Osteocyte (in vitro differentiated cells): ENCODE results near the gene TMEM132C. TPM values are rescaled to one million over a fixed set of nuclear protein-coding genes. Genes with fewer than 3 reads are reported as not detected.

Experiments used
- DNase-seq: peaks from one replicate; pipeline ENCODE4 v3.0.0; 2021; ENCODE audit warnings: mixed read lengths; ENCODE audit not compliant: unreplicated experiment; ENCODE audit errors: extremely low spot score
- H3K27ac Mint-ChIP-seq: one replicate; pipeline ENCODE4 v1.8.0; 2021; ENCODE audit warnings: mild to moderate bottlenecking, mixed read lengths; ENCODE audit not compliant: unreplicated experiment
- H3K27me3 Mint-ChIP-seq: one replicate; pipeline ENCODE4 v1.8.0; 2021; ENCODE audit warnings: mixed read lengths; ENCODE audit not compliant: unreplicated experiment
- H3K36me3 Mint-ChIP-seq: one replicate; pipeline ENCODE4 v1.8.0; 2021; ENCODE audit warnings: mixed read lengths; ENCODE audit not compliant: unreplicated experiment
- H3K4me1 Mint-ChIP-seq: one replicate; pipeline ENCODE4 v1.8.0; 2021; ENCODE audit warnings: mixed read lengths; ENCODE audit not compliant: unreplicated experiment
- H3K4me3 Mint-ChIP-seq: one replicate; pipeline ENCODE4 v1.8.0; 2021; ENCODE audit warnings: mild to moderate bottlenecking, moderate library complexity, mixed read lengths; ENCODE audit not compliant: unreplicated experiment
- H3K9me3 Mint-ChIP-seq: one replicate; pipeline ENCODE4 v1.8.0; 2021; ENCODE audit warnings: mixed read lengths; ENCODE audit not compliant: unreplicated experiment
- total RNA-seq: library from RNA; stranded (reverse); gene quantifications from 2 replicates; pipeline ENCODE4 v1.2.1, GENCODE V29; 2021
- TF ChIP-seq, protein P1 (sequence below): fragments of 200-600 bp; sonication (generic); IDR thresholded peaks from 2 replicates; pipeline ENCODE4 v1.5.0; 2021; ENCODE audit warnings: antibody characterized with exemption, mild to moderate bottlenecking, moderate library complexity

Gene TMEM132C
- total RNA-seq, 1 donor from 2014 or later: not detected

DNA sequence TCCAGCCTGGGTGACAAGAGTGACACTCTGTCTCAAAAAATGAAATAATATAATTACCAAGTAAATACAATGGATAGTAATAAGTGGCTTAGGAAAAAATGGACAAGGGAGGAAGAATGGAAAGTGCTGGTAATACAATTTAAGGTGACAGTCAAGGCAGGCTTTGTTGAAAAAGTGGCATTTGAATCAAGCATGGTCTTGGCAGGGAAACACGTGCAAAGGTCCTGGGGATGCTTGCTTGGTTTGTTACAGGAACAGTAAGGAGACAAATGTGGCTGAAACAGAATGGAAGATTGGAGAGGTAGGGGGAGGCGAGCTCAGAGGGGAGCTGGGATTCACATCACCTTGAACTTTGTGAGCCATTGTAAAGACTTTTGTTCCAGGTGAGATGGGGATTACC is 153.2 kb downstream of the TMEM132C start:
- Mint-ChIP-seq H3K36me3 (no peaks in the 10 kb centered on the region), H3K4me3 (no peak overlapping the region), H3K9me3 (peaks cover 44% of the 10 kb centered on the region), H3K4me1 (no peaks in the 10 kb centered on the region), H3K27me3 (no peaks in the 10 kb centered on the region), H3K27ac (no peak overlapping the region)
- no peak for DNase-seq
- TF ChIP-seq, protein P1, sequence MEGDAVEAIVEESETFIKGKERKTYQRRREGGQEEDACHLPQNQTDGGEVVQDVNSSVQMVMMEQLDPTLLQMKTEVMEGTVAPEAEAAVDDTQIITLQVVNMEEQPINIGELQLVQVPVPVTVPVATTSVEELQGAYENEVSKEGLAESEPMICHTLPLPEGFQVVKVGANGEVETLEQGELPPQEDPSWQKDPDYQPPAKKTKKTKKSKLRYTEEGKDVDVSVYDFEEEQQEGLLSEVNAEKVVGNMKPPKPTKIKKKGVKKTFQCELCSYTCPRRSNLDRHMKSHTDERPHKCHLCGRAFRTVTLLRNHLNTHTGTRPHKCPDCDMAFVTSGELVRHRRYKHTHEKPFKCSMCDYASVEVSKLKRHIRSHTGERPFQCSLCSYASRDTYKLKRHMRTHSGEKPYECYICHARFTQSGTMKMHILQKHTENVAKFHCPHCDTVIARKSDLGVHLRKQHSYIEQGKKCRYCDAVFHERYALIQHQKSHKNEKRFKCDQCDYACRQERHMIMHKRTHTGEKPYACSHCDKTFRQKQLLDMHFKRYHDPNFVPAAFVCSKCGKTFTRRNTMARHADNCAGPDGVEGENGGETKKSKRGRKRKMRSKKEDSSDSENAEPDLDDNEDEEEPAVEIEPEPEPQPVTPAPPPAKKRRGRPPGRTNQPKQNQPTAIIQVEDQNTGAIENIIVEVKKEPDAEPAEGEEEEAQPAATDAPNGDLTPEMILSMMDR: no peak

DNA sequence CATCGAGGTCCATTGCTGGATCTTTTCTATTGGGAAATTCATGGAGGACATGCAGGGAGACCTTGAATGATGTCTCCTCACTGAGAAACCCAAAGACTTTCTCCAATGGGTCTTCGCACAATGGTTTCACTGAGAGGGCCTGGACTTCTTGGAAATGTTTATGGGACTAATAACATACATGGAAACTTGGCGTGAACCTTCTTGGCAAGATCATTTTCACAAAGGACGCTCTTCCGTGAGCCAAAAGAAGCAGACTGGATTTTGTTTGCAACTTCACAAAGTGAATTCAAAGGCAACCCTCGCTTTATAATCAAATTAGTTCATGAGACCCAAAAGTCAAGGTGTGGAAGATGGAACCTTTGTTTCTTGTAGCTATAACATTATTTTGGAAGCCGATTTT is 154.4 kb downstream of the TMEM132C start:
- no peak for DNase-seq
- H3K9me3 Mint-ChIP-seq: peaks cover 42% of the 10 kb centered on the region
- no peak overlapping the region for H3K27ac Mint-ChIP-seq
- H3K4me1 Mint-ChIP-seq: no peaks in the 10 kb centered on the region
- H3K36me3 Mint-ChIP-seq: no peaks in the 10 kb centered on the region
- TF ChIP-seq, protein P1: no peak
- no peak overlapping the region for H3K4me3 Mint-ChIP-seq
- no peaks in the 10 kb centered on the region for H3K27me3 Mint-ChIP-seq

DNA sequence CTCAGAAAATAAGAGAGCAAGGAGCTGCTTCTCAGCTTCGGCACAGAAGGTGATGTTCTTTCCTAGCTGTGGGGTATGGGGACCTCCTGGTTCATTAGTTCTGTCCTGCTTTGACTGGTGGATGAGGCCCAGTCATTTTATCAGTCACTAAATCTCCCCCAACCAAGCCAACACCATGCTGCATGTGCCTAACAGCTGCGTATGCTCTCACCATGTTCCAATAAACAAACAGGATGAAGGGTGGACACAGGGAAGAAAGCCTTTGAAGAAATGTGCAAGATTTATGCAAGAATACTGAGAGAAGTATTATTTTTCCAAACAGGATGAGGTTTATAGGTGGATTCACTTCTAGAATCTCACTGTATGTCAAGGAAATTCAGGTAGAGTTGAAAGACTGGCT is 156.2 kb downstream of the TMEM132C start:
- Mint-ChIP-seq H3K27ac (no peak overlapping the region), H3K27me3 (no peaks in the 10 kb centered on the region), H3K4me3 (no peak overlapping the region), H3K9me3 (peaks cover 32% of the 10 kb centered on the region), H3K36me3 (no peaks in the 10 kb centered on the region), H3K4me1 (no peaks in the 10 kb centered on the region)
- TF ChIP-seq, protein P1: no peak
- DNase-seq: no peak

DNA sequence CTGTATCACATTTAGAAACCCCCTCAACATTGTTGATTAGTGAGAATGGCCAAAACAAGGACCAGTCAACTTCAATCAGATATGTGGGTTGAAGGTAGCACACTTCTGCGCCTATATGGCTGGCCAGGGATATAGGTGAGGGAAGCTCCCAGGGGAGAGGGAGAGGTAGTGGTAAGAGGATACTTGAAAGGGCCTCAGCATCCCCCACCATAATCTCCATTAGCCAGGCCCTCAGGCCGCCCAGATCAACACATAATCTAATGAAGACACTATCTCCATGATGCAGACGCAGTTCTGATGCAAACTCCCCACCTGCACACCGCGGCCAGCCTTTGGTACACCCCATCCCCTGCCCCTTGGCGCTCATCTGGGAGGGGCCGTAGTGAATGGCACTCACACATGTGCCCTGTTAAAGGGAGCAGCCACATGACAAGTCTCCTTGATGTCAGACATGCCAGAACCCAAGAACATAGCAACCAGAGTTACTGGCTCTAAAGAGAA is 158.0 kb downstream of the TMEM132C start:
- H3K36me3 Mint-ChIP-seq: no peaks in the 10 kb centered on the region
- no peaks in the 10 kb centered on the region for H3K4me1 Mint-ChIP-seq
- H3K4me3 Mint-ChIP-seq: no peak overlapping the region
- TF ChIP-seq, protein P1: no peak
- H3K27ac Mint-ChIP-seq: no peak overlapping the region
- peaks cover 34% of the 10 kb centered on the region for H3K9me3 Mint-ChIP-seq
- no peaks in the 10 kb centered on the region for H3K27me3 Mint-ChIP-seq
- no peak for DNase-seq

DNA sequence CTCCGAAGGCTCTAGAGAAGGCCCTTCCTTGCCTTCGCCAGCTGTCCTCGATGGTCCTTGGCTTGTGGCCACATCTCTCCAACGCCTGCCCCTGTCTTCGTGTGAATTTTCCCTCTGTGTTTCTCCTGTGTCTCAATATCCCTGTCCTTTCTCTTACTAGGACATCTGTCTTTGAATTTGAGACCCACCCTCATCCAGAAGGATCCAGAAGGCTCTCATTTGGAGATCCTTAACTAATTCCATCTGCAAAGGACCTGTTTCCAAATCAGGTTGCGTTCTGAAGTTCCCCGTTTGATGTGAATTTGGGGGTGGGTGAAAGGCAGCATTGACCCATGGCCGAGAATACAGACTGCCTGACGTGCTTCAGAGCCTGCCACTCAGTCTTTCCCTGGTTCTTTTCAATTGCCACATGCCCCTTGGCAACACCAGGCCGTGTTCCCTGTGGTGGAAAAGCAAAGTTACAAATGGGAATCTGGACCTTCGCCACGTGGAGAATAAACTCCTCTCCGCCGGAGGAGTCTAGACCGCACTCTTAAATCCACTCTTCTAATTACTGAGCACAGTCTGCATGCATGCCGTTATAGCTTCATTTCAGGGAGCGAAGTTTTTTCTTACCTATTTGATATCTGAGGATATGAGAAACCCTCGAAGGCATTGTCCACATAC is 158.8 kb downstream of the TMEM132C start:
- TF ChIP-seq, protein P1: no peak
- no peaks in the 10 kb centered on the region for H3K27me3 Mint-ChIP-seq
- H3K9me3 Mint-ChIP-seq: peaks cover 30% of the 10 kb centered on the region
- DNase-seq: no peak
- no peaks in the 10 kb centered on the region for H3K36me3 Mint-ChIP-seq
- no peaks in the 10 kb centered on the region for H3K4me1 Mint-ChIP-seq
- H3K4me3 Mint-ChIP-seq: no peak overlapping the region
- H3K27ac Mint-ChIP-seq: no peak overlapping the region
